IMR-90 (cell line): ENCODE data around the gene ARL2.

Experiments used
- BHLHE40 ChIP-seq: fragments of 150-350 bp; IDR thresholded peaks from 2 replicates; pipeline ENCODE4 v1.6.1; 2016; ENCODE audit warnings: mild to moderate bottlenecking, low read depth, low read length
- CTCF ChIP-seq: conservative IDR thresholded peaks from 2 replicates; pipeline ENCODE4 v1.5.1; 2012; ENCODE audit warnings: mild to moderate bottlenecking, low read depth, low read length, improper control_type of control experiment
- MAZ ChIP-seq: IDR thresholded peaks from 2 replicates; pipeline ENCODE4 v1.6.1; 2012; ENCODE audit warnings: low read depth, mild to moderate bottlenecking, low read length, improper control_type of control experiment, moderate library complexity, borderline replicate concordance
- POLR2A ChIP-seq: IDR thresholded peaks from 2 replicates; pipeline ENCODE4 v1.6.1; 2012; ENCODE audit warnings: mild to moderate bottlenecking, low read depth, low read length
- RAD21 ChIP-seq: IDR thresholded peaks from 2 replicates; pipeline ENCODE4 v1.6.1; 2012; ENCODE audit warnings: low read length, improper control_type of control experiment
- RFX5 ChIP-seq: IDR thresholded peaks from 2 replicates; pipeline ENCODE4 v1.8.0; 2012; ENCODE audit warnings: low read depth, mild to moderate bottlenecking, low read length, moderate library complexity

GRCh38 chr11:64970731-64971151 is 43.2 kb upstream of the ARL2 start:
- TF ChIP-seq CTCF (no peak), POLR2A (no peak), RFX5 (no peak), MAZ (no peak), RAD21 (no peak), BHLHE40 (no peak)
